Activated T-cell treated with anti-CD3 and anti-CD28 coated beads for 24 hours (primary cell): ENCODE results near the gene VAC14.

Experiments used
- DNase-seq: peaks from one replicate; pipeline ENCODE4 v3.0.0-alpha.2; 2020; ENCODE audit warnings: low read depth

Gene VAC14

DNA sequence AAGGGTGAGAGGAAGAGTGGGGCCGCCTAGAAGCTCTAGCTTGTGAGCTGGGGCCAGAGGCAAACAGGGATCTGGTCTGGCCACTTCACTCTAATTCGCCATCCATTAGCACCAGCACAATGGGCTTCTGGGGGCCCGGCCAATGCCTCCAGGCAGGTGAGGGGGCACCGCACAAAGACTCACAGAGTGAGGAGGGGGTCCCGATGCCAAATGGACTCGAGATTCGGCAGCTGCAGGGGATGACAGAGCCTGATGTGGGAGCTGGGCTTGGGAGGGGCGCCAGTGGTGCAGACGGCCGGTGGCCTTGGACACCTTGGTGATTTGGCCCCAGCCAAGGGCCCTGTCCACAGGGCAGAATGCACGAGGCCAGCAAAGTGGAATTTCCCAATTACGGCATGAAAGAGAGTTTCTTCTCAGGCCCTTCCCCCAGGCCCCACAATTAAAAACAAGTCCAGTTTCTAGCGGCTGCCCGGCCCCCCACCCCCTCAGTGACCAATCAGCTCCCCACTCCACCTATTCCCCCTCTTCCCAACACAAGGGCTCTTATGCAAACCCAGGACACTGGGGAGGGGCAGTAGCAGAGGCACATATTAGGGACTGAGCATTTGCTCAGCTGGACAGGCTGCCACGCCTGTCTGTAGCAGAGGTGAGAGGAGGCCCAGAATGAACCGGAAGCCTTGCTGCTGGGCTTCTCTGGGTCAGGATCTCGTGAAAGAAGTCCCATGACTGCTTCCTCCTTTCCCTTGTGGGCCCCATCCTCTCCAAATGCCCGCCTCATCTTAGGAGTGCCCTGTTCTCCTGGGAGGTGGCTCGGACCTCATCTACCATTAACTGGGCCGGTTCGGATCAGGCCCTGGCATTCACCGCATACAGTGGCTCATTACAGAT is 75.7 kb downstream of the VAC14 start:
- DNase-seq, result no peak

DNA sequence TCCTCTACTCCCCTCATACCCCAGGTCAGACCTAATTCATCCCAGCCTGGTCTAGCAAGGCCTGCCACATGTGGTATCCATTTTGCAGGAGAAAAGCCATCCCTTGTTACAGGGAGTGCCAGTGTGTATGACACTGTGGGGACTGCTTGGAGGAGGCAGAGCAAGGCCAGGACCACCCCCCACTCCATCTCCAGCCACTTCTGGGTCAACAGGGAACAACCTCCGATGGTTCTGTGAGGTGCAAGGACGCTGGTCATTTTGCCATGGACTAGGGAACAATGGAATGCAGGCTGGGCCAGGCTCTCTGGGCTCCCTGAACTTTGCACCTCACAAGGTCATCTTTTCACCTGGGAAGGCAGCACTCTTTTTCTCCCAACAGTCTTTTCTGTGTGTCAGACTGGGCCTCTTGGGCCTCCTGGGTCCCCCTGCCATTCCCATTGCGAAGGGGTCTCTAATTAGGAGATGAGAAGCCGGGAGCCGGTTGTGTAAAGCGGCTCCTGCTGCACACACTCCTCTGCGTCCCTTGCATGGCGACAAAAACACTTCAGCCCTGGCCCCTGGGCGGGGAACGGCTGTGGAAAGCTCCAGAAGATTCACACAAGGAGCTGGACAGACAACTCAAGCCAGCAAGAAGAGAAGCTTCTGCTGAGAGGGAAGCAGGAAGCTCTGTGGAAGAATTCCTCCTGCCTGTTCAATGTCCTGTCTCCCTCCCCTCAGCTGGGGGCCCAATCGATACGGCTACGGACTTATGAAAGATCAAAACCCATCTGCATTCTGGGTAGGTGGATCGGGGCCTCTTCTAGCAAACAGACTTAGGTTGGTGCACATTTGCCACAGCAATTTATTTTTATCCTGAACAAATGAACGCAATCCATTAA is 76.6 kb downstream of the VAC14 start:
- no peak for DNase-seq

DNA sequence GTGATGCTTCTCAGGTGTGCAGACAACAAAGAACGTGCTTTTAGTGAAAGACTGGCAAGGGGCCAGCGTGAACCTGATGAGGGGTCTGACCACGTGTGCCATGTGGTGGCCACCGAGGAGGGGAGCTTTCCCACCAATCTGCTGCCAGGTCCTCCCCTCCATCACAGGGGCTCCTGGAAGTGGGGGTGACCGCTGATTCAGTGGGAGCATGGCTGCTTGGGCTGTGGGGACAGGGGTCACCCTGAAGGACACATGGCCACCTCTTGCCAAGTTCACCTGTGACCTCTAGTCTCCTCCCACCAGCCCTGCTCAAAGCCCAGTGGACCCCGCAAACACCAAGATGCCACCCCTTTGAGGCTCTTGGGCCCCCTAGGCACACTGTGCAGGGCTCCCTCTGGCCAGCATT is 77.2 kb downstream of the VAC14 start:
- no peak for DNase-seq

DNA sequence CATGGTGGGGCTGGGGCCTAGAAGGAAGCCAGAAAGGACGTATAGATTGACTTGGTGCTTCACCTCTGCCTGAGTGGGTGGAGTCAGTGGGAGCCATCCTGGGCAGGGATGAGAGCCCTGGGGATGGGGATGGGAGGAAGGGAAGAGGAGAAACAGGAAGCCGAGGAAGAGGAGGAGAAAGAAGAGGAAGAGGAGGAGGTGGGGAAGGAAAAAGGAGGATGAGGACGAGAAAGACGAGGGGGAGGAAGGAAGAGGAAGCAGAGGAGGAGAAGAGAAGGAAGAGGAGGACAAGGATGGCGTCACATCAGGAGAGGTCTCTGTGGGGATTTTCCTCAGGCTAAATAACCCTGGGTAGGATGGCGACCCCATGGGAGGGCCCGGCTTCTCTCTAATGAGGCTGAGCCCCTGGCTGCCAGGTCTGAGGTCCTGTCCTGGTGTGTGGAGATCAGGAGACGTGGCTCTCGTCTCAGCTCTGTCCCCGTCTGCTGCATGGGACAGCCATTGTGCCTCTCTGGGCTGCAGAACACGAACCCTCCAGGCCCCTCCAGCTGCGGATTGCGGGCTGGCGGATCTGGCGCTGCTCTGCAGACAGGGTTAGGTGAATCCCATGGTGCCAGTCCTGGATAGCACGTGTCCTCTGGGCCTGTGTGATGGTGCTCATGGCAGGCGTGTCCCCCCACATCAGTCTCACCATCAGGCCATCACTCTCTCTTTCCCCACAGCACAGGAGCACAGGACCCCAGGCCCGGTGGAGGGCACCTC is 79.6 kb downstream of the VAC14 start:
- no peak for DNase-seq

DNA sequence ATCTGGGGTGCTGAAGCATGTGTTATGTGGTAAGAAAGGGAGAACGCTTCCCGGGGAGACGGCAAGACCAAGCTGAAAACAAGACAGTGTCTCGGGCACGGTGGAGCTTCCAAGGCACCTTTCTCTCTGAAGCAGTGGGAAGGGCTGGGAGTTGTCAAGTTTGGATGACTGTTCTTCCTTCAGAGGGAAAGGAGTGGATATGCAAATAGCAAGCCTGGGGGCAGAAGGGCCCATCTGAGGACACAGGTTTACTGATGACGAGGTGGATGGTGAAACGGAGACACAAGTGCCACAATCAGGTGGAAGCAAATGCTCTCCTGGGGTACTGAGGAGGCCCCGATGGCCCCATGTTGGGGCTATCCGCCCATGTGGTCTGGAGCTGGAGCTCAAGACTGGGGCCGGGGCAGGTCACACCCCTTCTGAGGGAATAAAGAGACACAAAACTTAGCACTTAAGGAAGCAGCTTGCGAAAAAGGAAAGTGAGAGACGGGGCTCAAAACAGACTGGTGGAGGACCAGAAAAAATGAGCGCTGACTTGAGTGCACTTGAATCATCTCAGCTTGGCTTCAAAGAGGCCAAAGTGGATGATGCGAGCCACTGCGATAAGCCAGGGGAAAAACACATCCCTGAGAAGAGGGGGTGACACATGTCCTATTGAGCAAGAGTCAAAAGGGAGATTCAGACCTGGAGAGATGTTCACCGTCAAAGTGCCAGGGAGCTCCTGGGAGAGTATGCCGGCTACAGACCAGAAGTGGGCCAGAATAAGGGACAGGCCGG is 80.3 kb downstream of the VAC14 start:
- no peak for DNase-seq

DNA sequence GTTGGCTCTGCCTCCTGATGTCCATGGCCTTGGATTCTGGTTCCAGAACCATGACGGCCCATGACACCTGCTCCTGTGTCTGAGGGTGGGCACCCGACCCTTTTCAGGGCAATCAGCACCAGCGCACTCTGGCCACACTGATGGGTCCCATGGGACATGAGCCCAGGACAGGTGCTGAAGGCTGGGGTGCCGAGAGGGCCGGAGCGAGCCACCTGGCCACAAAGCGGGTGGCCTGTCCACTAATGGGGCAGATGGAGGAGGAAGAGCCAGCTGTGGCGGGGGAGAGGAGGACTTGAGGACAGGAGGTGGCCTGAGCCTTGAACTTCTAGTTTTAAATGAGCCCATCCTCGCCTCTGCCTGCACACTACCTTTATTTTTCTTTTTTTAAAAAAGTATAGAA is 83.9 kb downstream of the VAC14 start:
- DNase-seq, result no peak

DNA sequence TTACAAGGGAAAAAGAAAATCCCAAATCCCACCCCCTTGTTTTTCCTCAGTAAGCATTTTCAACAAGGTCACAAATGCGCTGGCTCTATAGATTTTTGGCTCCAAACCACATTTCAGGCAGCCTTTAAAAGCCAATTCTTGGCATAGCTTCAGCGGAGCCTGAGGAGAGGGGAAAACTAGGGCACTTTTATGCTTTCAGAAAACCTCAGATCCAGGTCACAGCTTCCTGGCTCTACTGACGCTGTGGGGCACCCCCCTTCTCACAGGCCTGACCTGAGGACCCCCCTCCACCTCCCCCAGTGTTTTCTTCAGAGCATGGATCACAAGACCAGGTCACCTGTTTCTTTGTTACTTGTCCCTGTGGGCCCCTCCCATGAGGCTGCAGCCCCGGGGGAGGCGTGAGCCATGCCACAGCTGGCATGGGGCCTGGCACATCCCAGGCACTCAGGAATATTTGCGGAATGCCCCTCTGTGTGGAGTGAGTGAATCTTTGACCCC is 85.0 kb downstream of the VAC14 start:
- DNase-seq, result no peak

DNA sequence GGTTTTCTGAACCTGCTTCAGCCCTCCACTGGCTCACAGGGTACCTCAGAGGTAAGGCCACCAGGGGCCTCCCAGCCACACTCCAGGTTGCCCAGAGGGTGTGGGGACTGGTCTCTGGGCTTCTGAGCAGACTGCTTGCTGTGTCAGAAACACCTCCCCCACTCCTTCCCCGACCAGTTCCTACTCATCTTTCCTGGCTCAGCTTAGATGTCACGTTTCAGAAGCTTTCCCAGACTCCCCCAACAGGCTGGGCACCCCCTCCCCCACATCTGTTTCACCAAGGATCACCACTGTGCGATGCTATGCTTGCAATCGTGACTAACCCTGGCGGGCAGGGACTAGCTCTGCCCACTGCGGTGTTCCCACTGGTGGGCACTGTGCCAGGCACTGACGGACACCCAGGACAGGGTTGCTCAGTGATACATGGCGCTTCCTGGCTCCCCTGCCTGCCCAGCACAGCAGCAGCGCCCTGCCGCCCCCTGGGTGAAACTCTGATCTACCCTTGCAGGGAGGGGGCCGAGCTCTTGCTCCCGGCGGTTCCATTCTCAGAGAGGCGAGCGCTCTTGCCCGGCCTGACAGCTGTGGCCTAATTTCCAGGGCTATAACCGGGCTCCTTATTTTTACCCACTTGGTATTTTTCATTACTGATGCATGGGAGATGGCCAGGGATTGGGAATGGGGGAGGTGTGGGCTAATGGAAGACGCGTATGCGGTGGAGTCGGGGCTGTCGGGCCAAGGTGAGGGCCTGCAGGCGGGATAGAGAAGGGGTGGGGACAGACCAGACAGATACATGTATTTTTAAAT is 85.7 kb downstream of the VAC14 start:
- DNase-seq, result no peak

DNA sequence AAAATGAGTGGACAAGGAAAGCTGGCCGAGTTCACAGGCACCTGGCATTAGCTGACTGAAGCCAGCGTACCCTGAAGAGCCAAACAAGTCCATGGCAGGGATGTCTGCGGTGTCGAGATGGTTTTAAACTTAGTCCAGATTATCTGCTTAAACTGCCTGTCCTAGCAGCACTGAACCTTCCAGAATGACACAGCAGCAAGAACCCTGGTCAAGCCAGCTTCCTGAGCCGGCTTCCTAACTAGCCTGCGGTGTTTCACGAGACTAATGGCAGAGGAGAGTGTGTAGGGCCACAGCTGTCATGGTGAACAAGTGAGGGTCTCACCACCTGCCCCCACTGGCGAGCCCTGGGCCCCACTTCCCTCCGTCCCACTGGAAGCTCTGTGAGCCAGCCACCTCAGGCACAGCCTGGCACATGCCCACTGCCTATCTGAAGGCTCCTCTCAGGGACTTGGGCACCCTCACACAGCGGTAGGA is 86.3 kb downstream of the VAC14 start:
- no peak for DNase-seq

DNA sequence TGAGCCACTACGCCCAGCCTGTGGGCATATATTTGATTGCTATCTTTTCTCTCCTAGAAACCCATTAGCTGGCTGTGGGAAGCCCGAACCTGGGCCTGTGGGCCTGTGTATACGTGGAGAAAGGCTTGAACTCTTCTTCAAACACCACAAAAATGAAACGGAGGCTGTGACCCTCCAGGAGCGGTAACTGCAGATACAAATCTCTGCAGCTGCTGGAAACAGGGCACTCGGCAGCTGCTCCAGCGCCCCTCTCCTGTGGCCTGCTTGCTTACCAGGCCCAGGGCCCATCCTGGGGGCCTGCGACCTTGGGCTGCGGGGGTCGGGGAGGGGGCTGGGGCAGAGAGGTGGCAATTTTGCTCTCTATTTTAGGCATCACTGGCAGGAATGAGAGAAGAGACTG is 87.1 kb downstream of the VAC14 start:
- DNase-seq, result no peak

DNA sequence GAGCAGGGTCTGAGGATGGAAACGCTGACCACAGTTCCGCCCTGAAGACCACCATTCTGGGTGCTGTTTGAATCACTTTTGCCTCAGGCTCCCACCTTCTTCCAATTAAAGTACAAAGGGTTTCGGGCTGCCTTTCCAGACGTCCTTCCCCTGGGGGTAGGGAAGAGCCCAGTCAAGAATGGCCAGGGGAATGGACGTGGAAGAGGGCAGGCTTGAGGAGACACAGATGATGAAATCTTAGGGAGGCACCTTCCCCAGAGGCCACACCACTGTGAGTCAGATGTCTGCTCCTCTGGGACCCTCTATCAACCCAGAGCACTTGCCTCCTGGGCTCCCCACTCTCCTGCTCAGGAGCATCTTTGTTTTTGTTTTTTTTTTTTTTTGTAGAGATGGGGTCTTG is 87.6 kb downstream of the VAC14 start:
- no peak for DNase-seq

DNA sequence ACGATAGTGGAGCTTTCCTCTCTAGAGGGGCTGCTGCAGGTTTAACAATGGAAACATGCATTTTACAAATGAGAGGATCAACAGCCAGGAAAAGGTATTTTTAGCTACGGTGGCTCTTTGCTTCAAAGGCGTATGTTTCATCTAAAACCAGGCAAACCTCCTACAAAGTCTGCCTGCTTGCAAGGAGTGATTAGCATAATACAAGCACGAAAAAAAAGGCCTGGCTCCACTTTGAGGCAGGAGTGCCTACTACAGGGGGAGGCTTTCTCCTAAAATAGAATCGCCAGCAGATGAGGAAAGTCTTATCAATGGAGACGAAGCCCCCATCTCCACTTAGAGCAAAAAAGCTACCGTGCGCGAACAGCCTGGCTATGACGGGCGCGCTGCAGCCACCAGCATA is 88.0 kb downstream of the VAC14 start:
- no peak for DNase-seq

DNA sequence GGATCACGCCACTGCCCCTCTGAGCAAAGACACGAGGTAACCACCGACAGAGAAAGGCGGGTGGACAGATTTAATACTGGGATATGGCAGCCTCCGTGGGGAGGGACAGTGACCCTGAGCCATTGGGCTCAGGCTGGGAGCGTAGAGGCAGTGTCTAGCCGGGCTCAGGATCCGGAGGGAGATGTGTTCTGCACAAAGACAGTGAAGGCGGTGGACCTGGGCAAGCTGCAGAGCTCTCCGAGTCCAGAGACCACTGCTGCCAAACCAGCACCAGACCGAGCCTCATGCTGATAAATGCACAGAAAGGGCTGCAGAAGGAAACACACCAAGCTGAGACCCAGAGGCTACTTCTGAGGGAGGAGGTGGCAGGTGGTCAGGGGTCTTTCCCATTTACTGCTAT is 88.6 kb downstream of the VAC14 start:
- no peak for DNase-seq

DNA sequence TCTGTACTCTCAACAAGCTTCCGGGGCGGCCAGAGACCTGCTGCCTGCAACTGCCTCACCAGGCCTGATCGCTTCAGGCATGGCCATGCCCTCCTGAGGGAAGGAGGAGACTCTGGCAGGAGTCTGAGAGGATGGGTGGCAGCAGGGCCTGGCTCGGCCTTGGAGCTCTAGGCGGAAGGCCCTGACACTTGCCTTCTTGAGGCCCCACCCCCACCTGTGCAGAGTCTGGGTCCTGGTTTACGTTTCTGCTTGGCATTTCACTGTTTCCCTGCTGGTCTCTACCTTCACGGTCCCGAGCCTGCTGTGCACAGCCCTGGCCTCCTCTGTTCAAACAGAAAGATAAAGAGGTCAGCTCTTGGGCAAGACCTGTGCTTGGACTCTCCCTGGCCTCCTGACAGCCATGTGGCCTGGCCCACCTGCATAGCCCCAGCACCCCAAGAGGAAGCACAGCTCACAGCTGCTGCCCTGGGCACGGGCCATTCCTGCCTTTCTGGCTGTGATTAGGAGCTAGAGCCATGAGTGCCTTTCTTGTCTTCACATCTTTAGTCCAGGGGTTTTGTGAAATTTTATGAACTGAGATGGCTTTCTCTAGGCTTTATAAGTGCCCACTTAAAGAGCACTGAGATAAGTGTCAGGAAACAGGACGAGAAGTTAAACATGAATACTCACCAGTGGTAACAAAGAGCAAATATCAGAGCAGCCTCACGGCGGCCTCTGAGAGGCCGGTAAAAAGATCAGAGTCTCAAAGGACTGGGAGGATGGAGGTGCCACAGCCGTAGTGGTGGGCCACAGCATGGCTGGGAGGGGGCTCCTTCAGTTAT is 89.5 kb downstream of the VAC14 start:
- DNase-seq, result no peak

DNA sequence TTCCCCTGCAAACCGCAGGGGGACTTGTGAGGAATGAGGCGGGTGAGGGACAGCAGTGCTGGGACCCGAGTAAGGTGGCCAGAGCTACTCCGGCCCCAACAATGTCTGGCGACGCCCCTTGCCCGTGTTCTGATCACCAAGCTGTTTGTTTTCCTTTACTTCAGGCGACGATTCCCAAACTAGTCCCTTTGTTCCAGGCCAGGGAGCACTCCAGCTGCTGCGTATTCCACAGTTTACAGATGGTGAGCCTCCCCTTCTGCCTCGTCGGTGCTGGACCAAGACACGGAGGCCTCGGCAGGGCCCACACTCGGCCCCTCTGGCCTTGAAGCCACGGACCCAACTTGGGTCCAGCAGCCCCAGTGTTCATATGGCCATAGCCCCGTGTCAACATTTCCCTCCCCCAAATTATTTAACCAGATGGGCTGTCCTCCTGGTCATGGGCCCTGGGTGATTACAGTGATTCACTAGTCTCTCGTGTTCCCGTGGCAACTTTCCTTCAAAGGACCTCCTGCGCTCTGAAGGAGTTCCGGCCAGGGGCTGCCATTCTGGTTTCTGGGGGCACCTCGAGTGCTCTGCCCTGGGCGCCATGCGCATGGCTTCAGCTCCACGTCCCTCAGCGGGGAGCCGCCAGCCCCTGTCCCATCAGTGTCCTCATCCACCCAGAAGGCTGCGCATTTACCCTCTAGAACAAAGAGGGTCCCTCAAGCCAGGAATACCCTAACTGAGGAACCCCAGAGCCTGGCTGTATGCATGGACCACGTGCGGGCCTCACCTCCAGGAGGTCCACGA is 90.3 kb downstream of the VAC14 start:
- DNase-seq, result no peak

DNA sequence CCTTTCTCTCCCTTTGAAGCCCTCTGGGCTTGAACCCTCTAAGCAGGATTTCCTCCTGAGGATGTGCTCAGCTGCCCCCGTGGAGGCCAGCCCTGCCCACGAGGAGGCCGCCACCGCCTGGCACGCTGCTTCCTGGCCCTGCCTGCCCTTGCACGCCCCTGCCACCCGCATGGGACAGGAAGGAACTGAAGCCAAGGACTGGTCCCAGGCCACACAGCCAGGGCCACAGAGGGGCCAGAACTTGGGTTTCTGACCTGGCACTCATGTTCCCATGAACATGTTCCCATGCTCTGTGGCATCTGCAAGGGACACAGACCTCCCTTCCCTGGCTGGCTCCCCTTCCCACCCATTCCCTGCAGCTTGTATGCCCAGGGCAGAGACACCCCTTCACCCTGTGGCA is 91.0 kb downstream of the VAC14 start:
- no peak for DNase-seq

DNA sequence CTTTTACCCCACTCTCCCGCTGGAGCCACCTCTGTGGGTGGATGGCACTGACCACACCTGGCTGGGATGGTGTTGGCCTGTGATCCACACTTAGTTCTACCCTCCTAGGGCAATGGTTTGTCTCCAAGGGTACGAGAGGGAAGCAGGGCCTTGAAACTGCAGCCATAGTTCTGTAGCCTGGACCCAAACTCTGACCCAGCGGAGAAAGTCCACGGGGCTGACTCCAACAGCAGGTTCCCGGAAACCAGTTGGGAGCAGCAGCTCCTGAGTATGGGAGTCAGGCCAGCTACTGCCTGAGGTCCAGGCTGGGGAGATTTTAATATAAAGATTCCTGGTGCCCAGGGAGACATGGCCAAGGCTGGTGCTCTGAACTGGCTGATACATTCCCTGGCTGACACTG is 91.5 kb downstream of the VAC14 start:
- DNase-seq, result no peak

DNA sequence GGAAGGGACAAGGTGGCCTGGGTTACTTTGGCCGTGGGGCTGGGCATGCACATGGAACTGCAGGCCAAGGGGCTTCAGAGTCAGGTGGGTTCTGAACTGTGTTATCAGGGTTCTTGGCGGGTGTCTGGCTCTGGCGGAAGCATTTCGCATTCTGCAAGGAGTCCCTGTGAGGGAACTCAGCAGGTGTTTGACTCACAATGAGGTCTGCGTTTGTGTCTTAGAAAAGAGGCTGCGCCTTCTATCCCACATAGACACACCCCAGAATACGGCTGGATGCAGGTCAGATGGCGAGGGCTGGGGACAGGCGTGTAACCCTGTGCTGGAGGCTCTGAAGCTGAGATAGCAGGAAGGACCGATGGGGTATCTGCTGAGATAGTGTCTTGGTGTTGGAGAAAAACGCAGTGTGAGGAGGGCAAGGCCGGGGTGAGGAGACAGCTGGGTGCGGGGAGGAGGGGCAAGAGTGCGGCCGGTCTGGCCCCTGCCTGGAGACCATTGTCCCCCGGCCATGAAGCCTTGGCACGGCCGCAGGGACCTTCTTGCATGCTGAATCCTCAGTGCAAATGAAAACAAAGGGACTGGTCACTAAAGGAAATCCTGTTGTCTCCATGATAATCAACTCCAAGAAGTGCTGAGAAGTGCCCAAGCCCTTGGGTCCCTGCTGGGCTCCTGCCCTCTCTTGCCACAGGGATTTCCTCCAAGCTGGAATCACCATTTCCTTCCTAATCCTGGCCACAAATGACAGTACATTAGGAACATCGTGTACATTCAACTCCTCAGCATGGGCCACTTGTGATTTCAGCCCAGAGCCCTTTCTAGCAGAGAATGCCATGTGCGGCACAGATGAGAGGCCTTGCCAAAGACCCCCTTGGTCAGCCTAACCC is 92.4 kb downstream of the VAC14 start:
- DNase-seq, result no peak
